Glutamatergic neuron (in vitro differentiated cells): ENCODE results near the gene KRTAP22-1. TPM values are rescaled to one million over a fixed set of nuclear protein-coding genes. Genes with fewer than 3 reads are reported as not detected.

Experiments used
- DNase-seq: peaks from one replicate; pipeline ENCODE4 v3.0.0; 2022
- H3K27ac Mint-ChIP-seq: one replicate; pipeline ENCODE4 v1.8.0; 2020; ENCODE audit warnings: mild to moderate bottlenecking, mixed read lengths, inconsistent platforms; ENCODE audit not compliant: unreplicated experiment
- H3K27me3 Mint-ChIP-seq: one replicate; pipeline ENCODE4 v1.8.0; 2020; ENCODE audit warnings: mild to moderate bottlenecking, moderate library complexity, mixed read lengths, inconsistent platforms; ENCODE audit not compliant: unreplicated experiment
- H3K36me3 Mint-ChIP-seq: one replicate; pipeline ENCODE4 v1.8.0; 2020; ENCODE audit warnings: mild to moderate bottlenecking, mixed read lengths, inconsistent platforms; ENCODE audit not compliant: unreplicated experiment
- H3K4me1 Mint-ChIP-seq: one replicate; pipeline ENCODE4 v1.8.0; 2020; ENCODE audit warnings: mild to moderate bottlenecking, low read depth, mixed read lengths, inconsistent platforms; ENCODE audit not compliant: unreplicated experiment
- H3K4me3 Mint-ChIP-seq: one replicate; pipeline ENCODE4 v1.8.0; 2020; ENCODE audit warnings: mild to moderate bottlenecking, mixed read lengths, inconsistent platforms; ENCODE audit not compliant: unreplicated experiment
- H3K9me3 Mint-ChIP-seq: one replicate; pipeline ENCODE4 v1.8.0; 2020; ENCODE audit warnings: mild to moderate bottlenecking, moderate library complexity, mixed read lengths, inconsistent platforms; ENCODE audit not compliant: unreplicated experiment
- total RNA-seq: library from RNA; stranded (reverse); fragmentation: NEBNext Ultra II Directional; extraction: Animal tissue kit (Norgen Biotek cat#: 25700); gene quantifications from one replicate; pipeline ENCODE4 v1.2.1, GENCODE V29; 2021; ENCODE audit not compliant: unreplicated experiment
- TF ChIP-seq, protein P1 (sequence below): fragments of 200-600 bp; sonication (generic); IDR thresholded peaks from one replicate; pipeline ENCODE4 v1.5.0; 2021; ENCODE audit not compliant: partially characterized antibody, unreplicated experiment

KRTAP22-1 gene
- total RNA-seq, 1 donor from 2014 or later = not detected

DNA sequence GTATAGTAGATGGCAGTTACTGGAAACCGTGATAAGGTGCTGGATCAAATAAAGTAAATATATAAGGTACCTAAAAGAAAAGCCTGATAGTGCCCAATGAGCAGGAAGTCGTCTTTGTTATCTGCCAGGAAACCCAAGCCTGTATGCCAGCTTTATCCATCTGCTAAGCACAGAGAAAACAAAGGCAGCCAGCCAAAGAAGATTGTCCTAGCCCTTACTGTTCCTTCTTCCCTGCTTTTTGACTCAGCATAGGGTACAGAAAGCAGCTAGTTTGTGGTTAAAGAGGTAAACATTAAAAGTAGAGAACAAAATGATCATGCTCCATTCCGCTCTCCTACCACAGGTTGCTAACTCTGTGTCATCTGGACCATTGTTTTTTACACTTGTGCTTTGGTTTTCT is 20.8 kb upstream of the KRTAP22-1 start:
- no peak overlapping the region for H3K27ac Mint-ChIP-seq
- no peaks in the 10 kb centered on the region for H3K4me1 Mint-ChIP-seq
- no peaks in the 10 kb centered on the region for H3K27me3 Mint-ChIP-seq

DNA sequence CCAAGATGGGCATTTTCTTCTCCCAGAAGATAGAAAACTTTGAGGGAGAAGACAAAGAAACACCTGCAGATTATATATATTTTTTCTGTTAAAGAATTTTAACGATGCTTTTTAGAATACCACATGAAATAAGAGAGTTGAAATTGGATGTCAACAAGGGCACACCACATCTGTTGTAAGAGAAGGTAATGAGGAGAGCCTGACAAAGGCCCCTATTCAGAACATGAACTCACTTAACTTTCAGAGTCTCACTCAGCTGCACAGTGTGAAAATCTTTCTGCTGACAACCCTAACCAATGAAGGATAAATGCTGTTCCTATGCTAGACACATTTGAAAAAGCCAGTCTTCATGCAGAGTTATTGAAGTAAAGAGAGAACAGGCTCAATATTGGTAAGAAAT is 18.0 kb upstream of the KRTAP22-1 start:
- DNase-seq = no peak
- H3K9me3 Mint-ChIP-seq = no peaks in the 10 kb centered on the region
- no peaks in the 10 kb centered on the region for H3K4me1 Mint-ChIP-seq
- no peak overlapping the region for H3K4me3 Mint-ChIP-seq
- H3K36me3 Mint-ChIP-seq = no peaks in the 10 kb centered on the region
- H3K27me3 Mint-ChIP-seq = no peaks in the 10 kb centered on the region
- H3K27ac Mint-ChIP-seq = no peak overlapping the region
- TF ChIP-seq, protein P1, sequence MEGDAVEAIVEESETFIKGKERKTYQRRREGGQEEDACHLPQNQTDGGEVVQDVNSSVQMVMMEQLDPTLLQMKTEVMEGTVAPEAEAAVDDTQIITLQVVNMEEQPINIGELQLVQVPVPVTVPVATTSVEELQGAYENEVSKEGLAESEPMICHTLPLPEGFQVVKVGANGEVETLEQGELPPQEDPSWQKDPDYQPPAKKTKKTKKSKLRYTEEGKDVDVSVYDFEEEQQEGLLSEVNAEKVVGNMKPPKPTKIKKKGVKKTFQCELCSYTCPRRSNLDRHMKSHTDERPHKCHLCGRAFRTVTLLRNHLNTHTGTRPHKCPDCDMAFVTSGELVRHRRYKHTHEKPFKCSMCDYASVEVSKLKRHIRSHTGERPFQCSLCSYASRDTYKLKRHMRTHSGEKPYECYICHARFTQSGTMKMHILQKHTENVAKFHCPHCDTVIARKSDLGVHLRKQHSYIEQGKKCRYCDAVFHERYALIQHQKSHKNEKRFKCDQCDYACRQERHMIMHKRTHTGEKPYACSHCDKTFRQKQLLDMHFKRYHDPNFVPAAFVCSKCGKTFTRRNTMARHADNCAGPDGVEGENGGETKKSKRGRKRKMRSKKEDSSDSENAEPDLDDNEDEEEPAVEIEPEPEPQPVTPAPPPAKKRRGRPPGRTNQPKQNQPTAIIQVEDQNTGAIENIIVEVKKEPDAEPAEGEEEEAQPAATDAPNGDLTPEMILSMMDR = no peak

More for the DNA sequence above, 20.8 kb upstream of the KRTAP22-1 start:
- no peak overlapping the region for H3K4me3 Mint-ChIP-seq
- DNase-seq = no peak
- no peaks in the 10 kb centered on the region for H3K36me3 Mint-ChIP-seq
- TF ChIP-seq, protein P1 = no peak
- no peaks in the 10 kb centered on the region for H3K9me3 Mint-ChIP-seq

DNA sequence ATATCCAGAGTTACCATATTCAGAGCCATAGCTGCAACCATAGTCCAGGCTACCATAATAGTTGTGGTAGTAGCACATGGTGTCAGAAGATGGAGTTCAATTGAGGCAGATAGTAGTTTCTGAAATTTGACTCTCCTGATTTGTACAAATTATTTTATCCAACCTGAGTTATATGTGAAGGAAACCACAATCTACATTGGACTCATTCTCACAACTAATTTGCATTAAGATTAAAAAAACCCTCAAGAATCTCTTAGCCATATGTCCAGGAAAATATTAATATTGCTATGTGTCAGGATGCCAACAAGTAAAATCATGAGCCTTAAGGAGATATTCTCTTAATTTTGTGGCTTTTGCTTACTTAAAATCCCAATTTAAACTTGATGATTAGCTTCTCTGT is 10.6 kb upstream of the KRTAP22-1 start, which contains the start of gene KRTAP22-2:
Gene KRTAP22-2 (minus strand): TSS at position 101 of the 400 bp plus-strand sequence.
- H3K4me3 Mint-ChIP-seq = no peak within 1 kb of the TSS
- TF ChIP-seq, protein P1 = no peak
- DNase-seq = no peak
- peaks cover 2% of the 10 kb centered on the region for H3K9me3 Mint-ChIP-seq
- no peaks in the 10 kb centered on the region for H3K4me1 Mint-ChIP-seq
- no peaks in the 10 kb centered on the region for H3K27me3 Mint-ChIP-seq
- no peaks in the 10 kb centered on the region for H3K36me3 Mint-ChIP-seq
- H3K27ac Mint-ChIP-seq = no peak within 1 kb of the TSS

DNA sequence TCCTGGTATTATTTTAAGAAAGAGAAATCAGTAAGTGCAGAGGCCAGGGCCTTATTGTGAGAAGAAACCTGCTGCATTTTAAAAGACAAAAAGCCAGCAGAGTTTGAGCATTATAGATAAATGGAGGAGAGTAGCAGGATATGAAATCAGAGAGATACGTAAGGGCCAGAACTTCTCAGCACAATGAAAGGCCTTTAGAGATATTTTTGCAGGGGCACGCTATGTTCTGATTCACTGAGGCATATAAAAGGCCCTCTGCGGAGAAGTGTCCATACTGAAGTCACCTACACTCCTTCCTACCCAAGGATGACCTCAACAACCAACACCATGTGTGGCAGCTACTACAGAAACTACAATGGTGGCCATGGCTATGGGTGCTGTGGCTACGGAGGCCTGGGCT is 8.7 kb upstream of the KRTAP22-1 start, which contains the start of gene KRTAP6-3:
Gene KRTAP6-3 (plus strand): TSS at position 301 of the 400 bp plus-strand sequence. CDS start 6 bp downstream, at position 307.
- no peak within 1 kb of the TSS for H3K27ac Mint-ChIP-seq

DNA sequence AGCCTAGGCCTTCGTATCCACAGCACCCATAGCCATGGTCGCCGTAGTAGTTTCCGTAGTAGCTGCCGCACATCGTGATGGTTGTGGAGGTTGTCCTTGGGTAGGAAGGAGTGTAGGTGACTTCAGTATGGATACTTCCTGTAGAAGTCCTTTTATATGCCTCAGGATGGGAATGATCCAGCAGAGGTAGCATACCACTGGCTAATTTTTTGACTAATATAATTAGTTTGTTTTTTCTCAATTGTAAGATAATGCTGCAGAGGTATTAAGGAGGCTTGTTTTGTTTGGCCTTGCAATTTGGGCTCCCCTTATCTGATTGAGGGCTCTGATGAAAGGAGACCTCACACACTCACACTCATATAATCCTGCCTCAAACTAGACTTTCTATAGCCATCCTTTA is 2.1 kb upstream of the KRTAP22-1 start, which contains the start of gene KRTAP6-2:
Gene KRTAP6-2 (minus strand): TSS at position 101 of the 400 bp plus-strand sequence. CDS start 28 bp downstream, at position 73.
- H3K27ac Mint-ChIP-seq = no peak within 1 kb of the TSS
- H3K27me3 Mint-ChIP-seq = no peaks in the 10 kb centered on the region
- no peaks in the 10 kb centered on the region for H3K9me3 Mint-ChIP-seq
- no peak within 1 kb of the TSS for H3K4me3 Mint-ChIP-seq
- no peak for DNase-seq
- H3K4me1 Mint-ChIP-seq = no peaks in the 10 kb centered on the region
- no peaks in the 10 kb centered on the region for H3K36me3 Mint-ChIP-seq
- TF ChIP-seq, protein P1 = no peak

More for the DNA sequence above, 8.7 kb upstream of the KRTAP22-1 start, which contains the start of gene KRTAP6-3:
- Mint-ChIP-seq H3K36me3 (no peaks in the 10 kb centered on the region), H3K4me3 (no peak within 1 kb of the TSS), H3K4me1 (no peaks in the 10 kb centered on the region), H3K9me3 (peaks cover 2% of the 10 kb centered on the region), H3K27me3 (no peaks in the 10 kb centered on the region)
- no peak for DNase-seq
- TF ChIP-seq, protein P1 = no peak
